ENCODE measurements around the gene IGFBP7.

Gene IGFBP7

GRCh38 chr4:57094832-57095223, 15.4 kb downstream of the IGFBP7 start:
- H3K27ac ChIP-seq (ENCODE audit: low read length): no peak overlapping the region

DNA sequence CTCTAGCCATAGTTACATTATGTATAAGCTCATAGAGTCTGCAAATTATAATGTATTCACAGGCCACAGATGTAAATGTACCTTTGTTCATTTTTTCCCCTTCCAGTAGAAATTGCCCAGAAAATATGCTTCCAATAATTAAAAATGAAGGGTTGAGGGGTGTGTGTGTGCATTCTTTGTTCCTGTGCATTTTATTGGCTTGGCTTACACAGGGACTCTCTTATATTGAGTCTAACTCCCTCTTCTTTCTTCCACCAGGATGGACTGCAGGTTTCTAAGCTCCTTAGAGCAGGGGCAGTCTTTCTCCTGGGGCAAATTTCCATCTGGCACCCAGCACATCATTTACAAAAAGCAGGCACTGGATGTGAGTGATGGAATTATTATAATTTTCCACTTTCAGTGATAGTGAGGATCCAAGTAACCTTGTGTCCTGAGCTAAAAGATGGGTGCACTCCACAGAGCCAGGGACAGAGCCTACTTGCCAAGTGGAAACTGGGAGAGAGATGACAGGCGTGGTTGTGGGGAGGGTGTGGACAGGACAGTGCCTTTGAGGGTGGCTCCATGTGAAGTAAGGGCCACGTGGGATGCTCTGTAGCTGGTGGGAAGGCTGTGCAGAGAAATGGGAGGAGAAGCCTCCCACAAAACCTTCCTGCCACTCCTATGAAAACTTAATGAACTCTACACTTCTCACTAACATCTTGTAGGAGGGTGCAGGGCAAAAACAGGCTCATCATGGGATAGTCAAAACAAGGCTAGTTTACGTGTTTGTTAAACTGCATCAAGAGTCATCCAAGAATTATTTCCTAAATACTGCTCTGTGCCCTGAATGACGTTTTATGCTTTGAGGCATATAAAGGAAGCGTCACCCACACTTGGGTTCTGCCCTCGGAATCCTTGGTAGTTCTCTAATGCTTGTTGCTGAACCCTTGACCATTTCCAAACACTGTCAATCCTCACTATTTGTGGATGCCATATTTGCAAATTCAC, 16.0 kb downstream of the IGFBP7 start:
- H3K27me3 ChIP-seq (replicated peaks; ENCODE audit: insufficient read depth, low read length): no peaks in the 10 kb centered on the region
- H3K4me3 ChIP-seq (ENCODE audit: low read length): no peak overlapping the region
- H3K9ac ChIP-seq (ENCODE audit: low read length): no peak overlapping the region
- no peak overlapping the region for H3K27ac ChIP-seq (ENCODE audit: low read length)
- no peaks in the 10 kb centered on the region for H3K9me2 ChIP-seq (replicated peaks; ENCODE audit: insufficient read depth, low read length)
- no peak overlapping the region for H3K4me2 ChIP-seq (ENCODE audit: low read depth, low read length)
- DNase-seq: no peak
- no peaks in the 10 kb centered on the region for H3F3A ChIP-seq (ENCODE audit: insufficient read depth, low read length)
- H3K36me3 ChIP-seq (replicated peaks; ENCODE audit: insufficient read depth, low read length): no peaks in the 10 kb centered on the region
- H2AFZ ChIP-seq (ENCODE audit: low read length): no peak overlapping the region
- no peaks in the 10 kb centered on the region for H3K9me3 ChIP-seq (replicated peaks; ENCODE audit: insufficient read depth, low read length)
- no peaks in the 10 kb centered on the region for H3K79me2 ChIP-seq (ENCODE audit: low read length)
- H4K20me1 ChIP-seq (ENCODE audit: insufficient read depth, low read length): no peaks in the 10 kb centered on the region
- no peaks in the 10 kb centered on the region for H3K4me1 ChIP-seq (ENCODE audit: low read length)
- TF ChIP-seq EZH2phosphoT487 (IDR thresholded peaks at IDR 0.05; ENCODE audit: low read length) (no peak), CTCF (IDR thresholded peaks at IDR 0.05; ENCODE audit: low read length) (no peak), EZH2 (optimal IDR thresholded peaks at IDR 0.05; ENCODE audit: low read depth, low read length) (no peak)

More at GRCh38 chr4:57094832-57095223, 15.4 kb downstream of the IGFBP7 start:
- DNase-seq: no peak
- no peak for TF ChIP-seq CTCF (IDR thresholded peaks at IDR 0.05; ENCODE audit: low read length)
- no peak for TF ChIP-seq EZH2 (optimal IDR thresholded peaks at IDR 0.05; ENCODE audit: low read depth, low read length)
- Histone ChIP-seq H3F3A (ENCODE audit: insufficient read depth, low read length) (no peaks in the 10 kb centered on the region), H3K4me2 (ENCODE audit: low read depth, low read length) (no peak overlapping the region), H4K20me1 (ENCODE audit: insufficient read depth, low read length) (no peaks in the 10 kb centered on the region), H3K27me3 (replicated peaks; ENCODE audit: insufficient read depth, low read length) (no peaks in the 10 kb centered on the region), H3K9me2 (replicated peaks; ENCODE audit: insufficient read depth, low read length) (no peaks in the 10 kb centered on the region), H3K79me2 (ENCODE audit: low read length) (no peaks in the 10 kb centered on the region), H3K9me3 (replicated peaks; ENCODE audit: insufficient read depth, low read length) (no peaks in the 10 kb centered on the region), H3K9ac (ENCODE audit: low read length) (no peak overlapping the region), H3K4me1 (ENCODE audit: low read length) (no peaks in the 10 kb centered on the region), H2AFZ (ENCODE audit: low read length) (no peak overlapping the region), H3K36me3 (replicated peaks; ENCODE audit: insufficient read depth, low read length) (no peaks in the 10 kb centered on the region), H3K4me3 (ENCODE audit: low read length) (no peak overlapping the region)

DNA sequence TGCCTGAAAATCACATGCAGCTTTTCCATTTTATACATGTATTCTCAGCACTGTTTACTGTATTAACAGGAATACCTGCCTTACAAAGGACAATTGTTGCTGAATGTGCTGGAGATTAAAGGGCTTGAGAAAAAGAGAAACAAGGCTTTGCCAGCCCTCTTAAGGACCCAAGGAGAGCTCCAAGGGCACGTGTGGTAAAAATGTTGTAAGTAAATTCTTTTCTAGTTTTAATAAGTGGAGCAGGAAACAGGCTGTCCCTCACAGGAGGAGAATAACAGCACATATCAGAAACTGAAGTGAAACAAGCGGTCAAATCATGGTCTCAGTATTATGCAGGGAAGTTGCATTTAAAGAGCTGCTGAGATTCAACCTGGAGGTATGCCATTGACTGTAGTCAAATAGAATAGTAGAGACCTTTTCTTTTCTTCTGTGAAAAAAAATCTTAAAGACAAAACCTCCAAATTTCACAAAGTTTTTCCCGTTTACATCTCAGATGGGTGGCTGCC, 18.5 kb downstream of the IGFBP7 start:
- Histone ChIP-seq H3K4me3 (ENCODE audit: low read length) (no peak overlapping the region), H3K9ac (ENCODE audit: low read length) (no peak overlapping the region), H3F3A (ENCODE audit: insufficient read depth, low read length) (no peaks in the 10 kb centered on the region), H3K36me3 (replicated peaks; ENCODE audit: insufficient read depth, low read length) (no peaks in the 10 kb centered on the region), H3K9me2 (replicated peaks; ENCODE audit: insufficient read depth, low read length) (no peaks in the 10 kb centered on the region), H3K79me2 (ENCODE audit: low read length) (no peaks in the 10 kb centered on the region), H3K4me2 (ENCODE audit: low read depth, low read length) (no peak overlapping the region), H3K27me3 (replicated peaks; ENCODE audit: insufficient read depth, low read length) (no peaks in the 10 kb centered on the region), H3K27ac (ENCODE audit: low read length) (no peak overlapping the region), H3K9me3 (replicated peaks; ENCODE audit: insufficient read depth, low read length) (no peaks in the 10 kb centered on the region), H4K20me1 (ENCODE audit: insufficient read depth, low read length) (no peaks in the 10 kb centered on the region), H3K4me1 (ENCODE audit: low read length) (no peaks in the 10 kb centered on the region), H2AFZ (ENCODE audit: low read length) (no peak overlapping the region)
- DNase-seq: no peak
- TF ChIP-seq EZH2 (optimal IDR thresholded peaks at IDR 0.05; ENCODE audit: low read depth, low read length) (no peak), CTCF (IDR thresholded peaks at IDR 0.05; ENCODE audit: low read length) (no peak), EZH2phosphoT487 (IDR thresholded peaks at IDR 0.05; ENCODE audit: low read length) (no peak)

Data from MM.1S (cell line).